Measurements from ENCODE around the gene EXPH5.

The EXPH5 gene

DNA sequence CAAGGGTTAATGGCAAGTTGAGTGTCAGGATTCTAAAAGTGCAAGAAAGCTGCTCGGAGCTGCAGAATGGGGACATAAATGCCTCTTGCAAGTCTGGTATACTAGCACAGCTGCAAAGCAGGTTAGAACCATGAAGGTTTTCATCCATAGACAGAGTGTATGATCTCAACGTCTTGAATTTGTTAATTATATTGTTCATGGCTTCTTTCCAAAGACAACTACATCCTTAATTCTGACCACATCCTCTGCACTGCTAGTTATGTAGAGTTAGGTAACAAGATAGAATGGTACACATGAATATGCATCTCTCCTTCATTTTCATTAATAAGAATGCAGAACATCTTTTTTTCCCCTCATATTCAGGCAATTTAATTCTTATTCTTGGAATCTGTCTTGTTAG, 34.2 kb downstream of the EXPH5 start:
- no peak for DNase-seq (ENCODE audit: low read depth)

DNA sequence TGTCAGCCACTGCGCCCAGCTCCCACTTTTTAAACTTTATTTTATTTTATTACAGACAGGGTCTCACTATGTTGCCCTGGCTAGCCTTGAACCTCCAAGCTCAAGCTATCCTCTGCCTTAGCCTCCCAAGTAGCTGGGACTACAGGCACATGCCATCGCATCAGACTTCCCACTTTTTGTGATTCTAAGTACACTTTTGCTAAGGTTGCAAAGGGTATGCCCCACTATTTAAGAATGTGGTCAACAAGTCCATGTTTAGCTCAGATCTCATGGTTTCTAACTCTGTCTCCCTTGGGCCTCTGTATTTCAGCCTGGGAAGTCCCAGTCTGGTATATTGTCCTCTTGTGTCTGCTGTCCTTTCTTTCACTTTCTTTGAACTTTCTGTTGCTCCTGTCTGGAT, 35.3 kb downstream of the EXPH5 start:
- no peak for DNase-seq (ENCODE audit: low read depth)

DNA sequence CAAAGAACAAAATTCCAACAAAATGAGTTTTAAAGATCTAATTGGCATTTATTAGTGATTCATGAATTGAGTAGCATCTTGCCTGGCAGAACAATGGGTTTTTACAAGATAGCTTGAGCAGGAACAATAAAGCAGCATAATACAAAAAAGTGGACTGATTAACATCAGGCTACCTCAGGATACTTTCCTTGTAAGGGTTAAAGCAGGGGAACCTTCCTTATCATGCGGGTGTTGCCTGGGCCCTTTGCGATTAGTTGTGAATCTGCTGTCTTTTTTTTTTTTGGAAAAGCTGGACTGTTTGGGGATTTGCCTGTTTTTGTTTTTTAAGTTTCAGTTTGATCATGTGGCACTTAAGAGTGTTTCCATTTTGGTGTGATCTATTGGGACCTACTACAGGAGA, 37.5 kb downstream of the EXPH5 start:
- no peak for DNase-seq (ENCODE audit: low read depth)

DNA sequence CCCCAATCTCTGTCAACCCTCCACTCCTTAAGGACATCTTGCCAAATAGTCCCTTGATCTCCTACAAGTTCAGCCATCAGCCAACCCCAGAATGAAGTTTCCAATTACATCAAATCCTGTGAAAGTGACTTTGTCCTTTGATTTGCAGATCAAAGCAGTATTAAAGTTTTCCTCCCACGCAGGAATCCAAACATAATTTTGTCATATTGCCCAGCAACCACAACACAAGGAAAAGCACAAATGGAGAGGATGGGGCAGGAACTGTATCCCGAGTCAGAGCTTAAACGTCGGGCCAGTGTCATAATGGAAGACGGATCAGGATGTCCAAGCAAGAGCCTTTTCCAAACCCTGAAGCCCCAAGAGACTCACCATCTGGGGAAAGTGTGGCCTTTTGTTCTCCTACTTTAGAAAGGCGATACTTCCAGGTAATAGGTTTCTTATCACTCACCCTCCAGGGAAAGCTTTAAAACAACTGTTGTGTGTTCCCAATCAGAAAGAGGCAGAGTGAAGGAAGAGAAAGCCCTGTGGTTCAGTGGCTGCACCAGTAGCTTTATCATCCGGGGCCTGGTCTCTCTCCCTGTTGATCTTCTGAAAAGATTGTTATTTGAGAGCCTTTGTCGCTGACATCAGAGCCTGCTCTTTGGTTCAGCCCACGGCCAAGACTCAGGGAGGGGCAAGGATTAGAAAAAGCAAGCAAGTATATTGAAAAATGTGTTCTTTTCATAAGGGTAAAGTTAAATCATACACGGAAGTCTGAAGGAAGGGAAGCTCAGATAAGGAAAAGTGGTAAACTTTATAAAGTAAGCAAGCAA, 41.7 kb downstream of the EXPH5 start:
- DNase-seq (ENCODE audit: low read depth): peak; percentile 71

DNA sequence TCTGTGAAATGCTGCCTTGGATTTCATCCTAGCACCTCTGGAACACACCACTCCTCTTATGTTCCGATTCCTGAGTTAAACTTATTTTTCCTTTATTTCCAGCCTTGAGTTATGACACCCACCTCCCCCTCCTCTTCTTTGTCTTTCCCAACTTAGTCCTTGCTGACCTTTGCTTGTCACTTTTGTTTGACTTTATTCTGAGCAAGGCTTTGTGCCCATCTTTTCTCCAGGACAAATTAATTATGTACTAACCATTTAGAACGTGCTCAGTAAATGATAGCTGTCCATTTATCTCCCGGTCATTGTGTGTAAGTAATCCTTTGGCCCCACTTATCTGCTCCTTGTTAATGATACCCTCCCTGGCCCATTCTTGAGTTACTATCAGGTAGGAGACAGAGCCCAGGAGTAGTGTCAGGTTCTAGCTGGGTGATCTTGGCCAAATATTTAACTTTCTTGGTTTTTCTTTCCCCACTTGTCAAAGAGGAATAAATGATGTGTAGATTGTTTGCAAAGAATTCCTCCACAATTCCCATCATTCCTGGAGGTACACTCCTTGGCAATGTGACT, 44.2 kb downstream of the EXPH5 start:
- DNase-seq (ENCODE audit: low read depth): no peak

DNA sequence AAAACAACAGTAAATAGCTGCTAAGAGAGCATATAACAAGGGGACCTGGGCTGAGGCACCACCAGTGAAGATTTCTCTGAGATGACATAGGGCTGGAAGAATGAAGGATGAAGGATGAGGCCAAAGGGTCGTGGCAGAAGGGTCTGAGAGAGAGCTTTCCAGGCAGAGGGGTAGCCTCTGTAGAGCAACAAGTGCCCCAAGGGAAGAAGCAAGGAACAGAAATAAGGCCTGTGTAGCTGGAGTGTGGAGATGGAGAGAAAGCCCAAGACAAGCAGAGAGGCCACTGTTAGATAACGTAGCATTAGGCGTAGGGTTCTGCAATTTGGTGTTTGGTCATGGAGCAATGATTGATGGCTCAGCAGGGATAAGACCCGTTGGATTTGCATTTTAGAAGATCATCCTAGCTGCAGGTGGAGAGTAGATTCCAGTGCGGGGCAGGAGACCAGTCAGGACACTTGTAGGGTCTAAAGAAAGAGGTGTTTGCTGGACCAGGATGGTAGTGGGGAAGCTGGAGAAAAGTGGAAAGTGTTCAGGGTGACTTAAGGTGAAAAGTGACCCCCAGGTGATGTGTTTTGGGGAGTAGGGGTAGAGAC, 47.6 kb downstream of the EXPH5 start:
- DNase-seq (ENCODE audit: low read depth): no peak

DNA sequence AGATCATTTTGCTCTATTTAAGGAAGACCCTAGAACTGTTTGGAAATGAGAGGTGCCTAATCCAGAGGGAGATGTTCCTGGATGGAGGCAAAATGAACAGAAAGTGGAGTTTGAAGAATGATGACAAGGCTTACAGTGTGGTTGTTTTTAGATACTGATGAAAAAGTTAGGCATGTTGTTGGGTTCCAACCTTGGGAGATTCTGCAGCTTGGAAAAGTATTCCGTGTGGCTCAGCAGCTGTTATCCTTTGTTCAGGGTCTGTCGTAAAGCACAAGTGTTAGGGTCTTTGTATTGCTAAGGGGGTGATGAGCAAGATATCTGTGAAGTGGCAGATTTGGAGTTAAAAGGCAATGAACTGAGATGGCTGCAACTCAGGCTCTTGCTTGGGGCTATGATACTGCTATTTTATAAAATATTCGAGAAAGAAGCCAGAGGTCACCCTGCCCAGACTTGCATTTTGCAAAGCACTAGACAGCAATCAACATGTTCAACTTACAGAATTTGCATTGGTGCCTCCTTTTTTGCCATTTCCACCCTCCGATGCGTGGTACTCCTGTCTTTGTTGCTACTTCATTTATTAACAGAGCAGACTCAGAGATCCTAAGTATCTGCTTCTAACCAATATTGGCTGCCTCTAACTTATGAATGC, 50.1 kb downstream of the EXPH5 start:
- no peak for DNase-seq (ENCODE audit: low read depth)

DNA sequence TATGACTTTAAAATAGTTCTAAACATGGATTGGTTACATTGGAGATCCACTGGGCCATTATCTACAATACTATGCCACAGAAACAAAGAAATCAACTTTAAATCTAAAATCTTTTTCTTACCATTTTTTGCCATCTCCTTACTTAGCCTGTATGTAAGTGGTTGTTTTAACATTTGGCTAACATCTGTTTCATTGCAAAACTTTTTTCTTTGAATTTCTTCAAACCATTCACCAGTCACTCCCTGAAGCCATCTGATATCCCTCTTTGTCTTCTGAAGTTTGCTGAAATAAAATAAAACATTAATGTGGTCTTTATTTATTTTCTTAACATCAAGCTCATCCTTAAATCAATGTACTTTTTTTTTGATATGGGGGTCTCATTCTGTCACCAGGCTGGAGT, 52.0 kb downstream of the EXPH5 start:
- DNase-seq (ENCODE audit: low read depth): no peak

DNA sequence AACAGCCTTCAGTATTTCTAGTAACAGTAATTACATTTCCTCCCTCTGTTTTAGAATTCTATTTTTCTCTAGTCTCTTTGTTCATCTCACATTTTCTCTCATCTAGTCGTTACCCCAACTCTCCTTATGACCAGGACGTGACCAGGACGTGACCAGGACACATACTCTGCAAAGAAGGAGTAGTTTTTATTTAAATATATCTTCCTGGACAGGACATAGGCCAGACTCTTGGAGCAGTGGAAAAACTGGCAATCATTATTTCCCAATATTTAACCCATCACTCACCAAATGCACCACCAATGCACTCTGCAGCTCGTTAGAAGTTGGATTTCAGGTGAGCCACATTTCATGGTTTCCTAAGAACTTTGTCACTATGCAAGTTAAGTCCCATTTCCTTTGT, 55.1 kb downstream of the EXPH5 start:
- DNase-seq (ENCODE audit: low read depth): no peak

DNA sequence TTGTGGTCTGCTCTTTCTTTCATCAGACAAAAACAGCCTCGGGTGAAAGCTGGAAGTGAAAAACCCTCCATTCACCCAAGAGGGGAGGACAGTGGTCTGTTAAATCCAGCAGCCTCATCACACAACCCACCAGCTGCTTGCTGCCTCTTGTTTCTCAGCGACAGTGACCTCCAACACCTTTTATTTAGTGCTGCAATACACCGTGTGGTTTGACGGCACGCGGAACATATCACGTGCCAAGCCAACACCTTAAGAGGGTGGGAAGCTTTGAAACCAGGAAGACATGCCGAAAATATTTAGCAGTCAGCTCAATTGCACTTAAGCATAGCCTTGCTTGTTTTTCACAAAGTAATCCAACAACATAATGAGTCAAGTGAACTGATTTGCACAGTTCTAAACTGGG, 55.5 kb downstream of the EXPH5 start:
- DNase-seq (ENCODE audit: low read depth): no peak

DNA sequence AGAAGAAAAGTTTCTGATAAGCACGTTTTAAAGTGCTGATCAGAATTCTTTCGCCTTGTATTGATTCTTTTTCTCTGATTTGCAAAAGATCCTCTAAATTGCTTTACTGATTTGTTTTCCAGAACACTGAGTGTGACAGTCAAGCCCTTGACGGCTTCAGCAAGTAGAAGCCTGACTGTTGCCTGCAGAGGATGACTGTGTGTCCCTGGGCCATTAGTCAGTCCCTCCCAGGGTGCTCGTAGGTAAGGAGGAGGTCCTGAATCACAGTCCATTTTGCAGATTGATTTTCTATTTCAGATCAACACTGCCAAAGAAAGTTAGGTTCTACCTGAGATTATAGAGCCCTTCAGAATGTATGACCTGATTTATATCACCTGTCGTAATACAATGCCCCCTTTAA, 56.8 kb downstream of the EXPH5 start:
- DNase-seq (ENCODE audit: low read depth): no peak

DNA sequence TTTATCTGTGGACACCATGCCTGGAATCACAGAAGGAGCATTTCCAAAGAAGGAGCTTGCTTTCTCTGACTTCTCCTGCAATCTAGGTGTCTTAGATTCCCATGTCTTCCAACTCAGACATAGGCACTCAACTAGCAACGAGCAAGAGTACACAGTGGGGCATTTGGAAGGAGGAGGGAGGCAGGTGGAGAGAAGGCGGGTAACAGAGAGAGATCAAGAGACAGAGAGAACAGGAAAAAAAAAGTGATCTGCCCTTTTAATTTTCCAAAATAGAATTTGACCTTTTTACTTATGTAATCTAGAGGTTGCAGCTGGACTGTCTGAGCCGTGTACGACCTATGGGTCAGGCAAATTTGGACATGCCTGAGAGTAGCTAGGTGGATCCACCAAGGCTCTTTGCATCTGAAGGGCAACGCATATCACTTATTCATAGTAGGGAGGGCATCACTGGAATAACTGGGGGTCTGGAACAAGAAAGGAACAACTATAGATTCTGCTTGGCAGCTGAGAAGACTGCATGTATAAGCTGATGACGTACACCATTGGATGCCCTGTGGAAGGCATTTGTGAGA, 58.1 kb downstream of the EXPH5 start:
- no peak for DNase-seq (ENCODE audit: low read depth)

DNA sequence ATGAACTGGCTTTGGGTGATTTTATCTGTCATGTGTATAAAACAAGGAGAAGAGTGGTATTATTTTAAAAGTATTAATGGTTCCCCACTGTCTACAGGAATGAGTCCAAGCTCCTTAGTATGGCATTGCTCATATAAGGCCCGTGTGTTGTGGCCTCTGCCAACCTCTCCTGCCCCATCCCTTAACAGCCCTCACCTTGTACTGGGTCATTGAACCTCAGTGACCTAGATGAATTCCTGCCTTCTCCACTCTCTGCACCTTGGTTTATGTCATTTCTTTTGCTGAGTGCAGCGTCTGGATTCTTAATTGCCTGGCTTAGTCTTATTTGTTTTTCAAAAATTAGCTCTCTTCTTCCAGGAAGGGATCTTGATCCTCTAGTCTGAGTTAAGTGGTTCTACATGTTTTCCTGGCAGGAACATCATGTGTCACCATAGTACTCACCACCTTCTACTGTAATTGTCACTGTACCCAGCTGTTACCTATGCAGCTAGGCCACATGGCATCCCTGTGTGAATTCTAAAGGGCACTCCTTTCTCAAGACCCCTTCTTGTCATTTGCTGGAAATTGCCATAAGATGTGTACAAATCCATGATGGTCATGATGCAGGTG, 59.2 kb downstream of the EXPH5 start:
- DNase-seq (ENCODE audit: low read depth): no peak

DNA sequence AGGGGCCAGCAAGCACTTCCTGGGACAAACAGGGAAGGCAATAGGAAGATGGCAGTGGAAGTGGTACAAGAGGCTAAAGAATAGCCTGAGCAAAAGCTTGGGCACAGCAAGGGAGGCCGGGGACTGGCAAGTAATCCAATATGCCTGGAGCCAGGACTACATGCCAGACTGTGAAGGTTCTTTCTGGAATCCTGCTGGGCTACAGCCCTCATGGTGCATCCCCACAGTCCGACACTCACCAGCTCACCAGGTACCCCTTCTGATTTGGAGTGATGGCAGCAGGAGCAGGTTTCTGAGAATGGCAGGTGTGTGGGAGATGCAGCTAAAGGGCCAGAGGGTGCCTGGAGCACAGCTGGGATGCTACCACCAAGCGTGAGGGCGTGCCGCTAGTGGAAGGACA, 63.1 kb downstream of the EXPH5 start:
- DNase-seq (ENCODE audit: low read depth): no peak

DNA sequence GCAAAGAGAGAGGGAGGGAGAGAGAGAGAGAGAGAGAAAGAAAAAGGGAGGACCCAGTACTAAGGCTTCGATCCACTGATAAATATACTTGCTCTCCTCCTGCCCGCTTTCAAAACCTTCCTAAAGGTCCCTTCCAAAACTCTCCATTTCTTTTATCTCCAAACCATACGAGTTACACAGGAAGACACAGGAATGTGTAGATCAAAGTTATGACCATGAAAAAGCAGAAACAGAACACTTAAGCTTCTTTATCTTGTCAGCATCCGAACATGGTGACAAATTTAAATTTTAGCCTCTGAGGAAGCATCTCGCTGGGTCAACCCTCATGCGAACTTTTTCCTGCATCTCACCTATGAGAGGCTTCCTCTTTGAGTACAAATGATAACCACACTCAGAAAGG, 66.2 kb downstream of the EXPH5 start:
- no peak for DNase-seq (ENCODE audit: low read depth)

DNA sequence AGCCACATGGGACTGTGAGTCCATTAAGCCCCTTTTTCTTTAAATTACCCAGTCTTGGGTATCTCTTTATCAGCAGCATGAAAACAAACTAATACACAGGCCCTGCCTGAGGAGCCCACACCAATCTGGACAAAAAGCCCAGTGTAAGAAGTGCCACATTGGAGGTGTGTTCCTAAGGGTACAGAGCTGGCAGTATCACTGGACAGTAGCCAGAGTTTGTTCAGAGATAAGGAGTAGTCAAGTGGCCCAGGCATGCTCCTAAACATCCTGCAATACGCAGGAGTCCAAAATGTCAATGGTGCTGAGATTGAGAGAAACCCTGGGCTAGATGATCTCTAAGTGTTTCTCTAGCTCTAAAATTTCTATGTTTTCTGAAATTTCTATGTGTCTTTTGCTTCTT, 68.4 kb downstream of the EXPH5 start:
- DNase-seq (ENCODE audit: low read depth): no peak

DNA sequence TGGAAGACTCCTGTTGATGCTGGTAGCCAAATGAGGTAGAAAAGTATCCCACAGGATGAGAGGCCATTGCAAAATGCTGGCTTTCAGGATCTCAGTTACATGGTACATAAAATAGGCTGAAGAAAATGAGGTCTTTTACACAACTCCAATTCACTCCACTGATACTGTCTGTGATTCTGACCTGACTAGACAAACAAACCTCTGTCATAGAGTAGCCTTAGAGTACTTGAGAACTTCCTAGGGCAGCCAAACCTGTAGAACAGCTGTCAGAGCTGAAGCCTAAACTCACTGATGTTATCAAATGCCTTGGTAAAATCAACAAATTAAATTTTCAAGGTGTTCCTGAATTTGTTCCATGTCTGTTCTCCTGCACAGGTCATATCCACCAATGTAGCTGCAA, 69.1 kb downstream of the EXPH5 start:
- DNase-seq (ENCODE audit: low read depth): no peak

DNA sequence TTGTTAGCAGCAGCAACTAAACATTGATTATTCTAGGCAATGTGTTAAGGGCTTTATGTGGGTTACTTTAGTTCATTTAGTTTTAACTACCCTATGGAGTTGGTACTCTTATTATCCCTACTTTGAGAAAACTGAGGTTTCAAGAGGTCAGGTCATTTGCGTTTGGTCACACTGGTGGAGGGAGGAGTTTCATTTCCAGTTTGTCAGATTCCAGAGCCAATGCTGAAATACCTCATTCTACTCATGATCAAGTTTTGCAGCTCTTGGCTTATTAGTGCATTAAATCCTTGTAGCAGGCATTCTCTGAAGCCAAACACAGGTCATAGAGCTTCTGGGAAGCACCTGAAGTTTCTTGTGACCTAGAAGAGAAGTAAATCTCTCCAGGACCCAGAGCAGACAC, 71.2 kb downstream of the EXPH5 start:
- no peak for DNase-seq (ENCODE audit: low read depth)

DNA sequence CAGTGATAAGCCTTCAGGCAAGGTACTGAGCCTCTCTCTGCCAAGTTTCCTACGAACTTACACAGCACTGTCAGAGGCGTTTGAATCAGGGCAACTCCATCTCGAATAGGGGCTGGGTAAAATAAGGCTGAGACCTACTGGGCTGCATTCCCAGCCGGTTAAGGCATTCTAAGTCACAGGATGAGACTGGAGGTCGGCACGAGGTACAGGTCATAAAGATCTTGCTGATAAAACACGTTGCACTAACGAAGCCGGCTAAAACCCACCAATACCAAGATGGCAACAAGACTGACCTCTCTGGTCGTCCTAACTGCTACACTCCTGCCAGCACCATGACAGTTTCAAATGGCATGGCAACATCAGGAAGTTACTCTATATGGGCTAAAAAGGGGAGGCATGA, 75.0 kb downstream of the EXPH5 start:
- no peak for DNase-seq (ENCODE audit: low read depth)

DNA sequence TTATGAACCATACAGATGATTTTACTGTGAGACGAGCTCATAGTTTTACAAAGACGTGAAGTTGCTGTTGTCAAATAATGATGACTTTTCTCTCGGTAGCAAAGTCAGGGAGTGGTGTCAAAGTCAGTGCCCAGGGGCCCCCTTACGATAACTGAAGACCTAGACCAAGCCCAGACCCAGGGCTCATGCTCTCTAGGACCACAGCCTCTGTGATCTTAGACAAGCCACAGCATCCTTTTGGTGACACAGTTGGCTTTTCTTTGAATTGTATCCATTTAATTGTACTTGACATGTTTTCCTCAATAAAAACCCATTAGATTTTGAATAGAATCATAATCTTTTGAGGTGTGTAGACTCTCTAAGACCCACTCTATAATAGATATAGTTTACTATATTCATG, 77.4 kb downstream of the EXPH5 start:
- no peak for DNase-seq (ENCODE audit: low read depth)

DNA sequence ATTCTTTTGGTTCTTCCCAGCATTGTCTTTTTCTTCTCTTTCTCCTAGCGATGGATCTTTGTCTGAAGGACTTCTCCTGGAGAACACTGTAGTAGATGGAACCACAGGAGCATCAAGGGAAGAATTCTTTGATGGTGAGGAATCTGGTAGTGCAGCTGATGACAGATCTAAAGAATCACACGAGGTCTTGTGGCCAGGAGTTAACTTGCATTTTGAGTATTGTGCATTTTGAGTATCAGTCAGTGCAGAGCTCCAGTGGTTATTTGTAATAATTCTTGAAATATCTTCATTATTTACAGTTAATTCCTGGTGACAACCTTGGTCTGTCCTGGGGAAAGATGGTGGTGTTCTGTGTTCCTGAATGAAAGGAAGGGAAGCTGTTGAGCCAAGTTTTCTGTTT, 80.9 kb downstream of the EXPH5 start:
- no peak for DNase-seq (ENCODE audit: low read depth)

DNA sequence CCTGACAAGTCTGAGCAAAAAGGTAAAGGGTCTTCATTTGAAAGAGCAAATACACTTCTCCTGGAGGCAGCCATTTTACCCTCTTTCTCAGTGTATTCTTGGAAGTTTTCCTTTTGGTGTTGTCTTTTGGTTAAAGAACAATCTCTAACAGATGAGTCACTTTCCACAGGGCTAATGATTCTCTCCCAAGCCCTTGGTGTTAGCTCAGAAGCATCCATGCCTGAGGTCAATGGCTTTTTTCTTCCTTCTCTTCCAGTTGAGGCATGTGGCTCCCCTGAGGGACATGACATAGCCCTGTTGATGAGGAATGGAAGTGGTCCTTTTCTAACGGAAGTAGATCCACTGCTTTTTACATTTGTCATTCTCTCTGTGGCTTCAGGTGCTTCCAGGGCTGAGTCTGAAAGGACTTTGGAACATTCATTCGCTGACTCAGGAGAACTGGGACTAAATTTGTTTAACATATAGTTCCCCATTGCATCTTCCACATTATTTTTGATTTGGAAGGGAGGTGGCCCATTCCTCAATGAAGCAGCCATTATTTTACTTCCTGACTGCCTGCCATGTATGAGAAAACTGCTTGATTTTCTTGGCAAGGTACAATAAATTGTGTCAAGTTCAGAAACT, 81.6 kb downstream of the EXPH5 start:
- no peak for DNase-seq (ENCODE audit: low read depth)

Data from CMK (cell line).